GM21529 (cell line): ENCODE measurements around the gene PMM2.
"Not testable (repeated sequence)": the region's sequence is repeated elsewhere in the genome, so short reads cannot be mapped to it uniquely, and the experiment has no call there.

Experiments
- ATAC-seq: cut with Tn5 transposase; IDR thresholded peaks from one replicate; pipeline ENCODE4 v1.9.1; 2021; ENCODE audit not compliant: unreplicated experiment

PMM2 gene

GRCh38 chr16:8797364-8798173, at the start of gene PMM2, which contains the start of gene TMEM186:
TSS of gene PMM2 (plus strand) at chr16:8797839. CDS start at chr16:8797883, 44 bp downstream.
TSS of gene TMEM186 (minus strand) at chr16:8797639. CDS start at chr16:8797614, 25 bp downstream.
- peak; percentile 93 for ATAC-seq

DNA sequence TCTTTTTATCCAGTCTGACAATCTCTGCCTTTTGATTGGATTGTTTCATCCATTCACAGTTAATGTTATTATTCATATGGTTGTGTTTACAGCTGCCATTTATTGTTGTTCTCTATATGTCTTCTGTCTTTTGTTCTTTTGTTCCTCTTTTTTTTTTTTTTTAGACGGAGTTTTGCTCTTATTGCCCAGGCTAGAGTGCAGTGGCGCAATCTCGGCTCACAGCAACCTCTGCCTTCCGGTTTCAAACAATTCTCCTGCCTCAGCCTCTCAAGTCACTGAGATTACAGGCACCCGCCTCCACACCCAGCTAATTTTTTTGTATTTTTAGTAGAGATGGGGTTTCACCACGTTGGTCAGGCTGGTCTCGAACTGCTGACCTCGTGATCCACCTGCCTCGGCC, 48.7 kb upstream of the PMM2 start:
- not testable (repeated sequence) for ATAC-seq

- no peak for ATAC-seq
Observed at GRCh38 chr16:8751481-8752311, 45.9 kb upstream of the PMM2 start.

- no peak for ATAC-seq
Observed at GRCh38 chr16:8752706-8753105, 44.9 kb upstream of the PMM2 start.

DNA sequence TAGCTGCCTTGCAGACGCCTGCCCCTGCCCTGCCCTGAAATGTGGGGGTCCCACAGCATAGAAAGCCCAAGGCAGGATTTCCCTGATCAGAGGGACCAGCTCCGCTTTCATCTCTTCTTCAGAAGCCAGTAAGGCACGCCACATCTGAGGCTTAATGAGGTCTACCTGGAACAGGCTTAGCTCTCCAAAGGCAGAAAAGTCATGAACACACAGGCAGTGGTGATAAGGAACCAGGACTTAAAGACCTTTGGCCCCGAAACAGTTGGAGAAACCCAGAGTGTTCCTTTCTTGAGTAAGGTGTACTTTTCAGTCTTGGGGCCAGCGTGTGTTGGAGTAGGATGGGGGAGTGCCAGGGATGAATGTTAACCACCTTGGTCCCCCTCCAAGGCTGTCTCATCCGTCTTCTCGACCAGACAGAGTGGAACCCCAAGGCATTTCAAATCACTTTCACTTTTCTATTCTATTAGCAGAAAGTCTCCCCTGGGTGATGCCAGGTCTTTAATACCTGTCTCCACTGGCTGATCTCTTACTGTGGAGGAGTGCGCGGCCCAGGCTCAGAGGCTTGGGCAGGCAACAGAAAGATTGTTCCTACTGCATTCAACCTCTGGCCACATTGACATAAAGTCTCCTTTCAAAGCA, 44.1 kb upstream of the PMM2 start:
- no peak for ATAC-seq

DNA sequence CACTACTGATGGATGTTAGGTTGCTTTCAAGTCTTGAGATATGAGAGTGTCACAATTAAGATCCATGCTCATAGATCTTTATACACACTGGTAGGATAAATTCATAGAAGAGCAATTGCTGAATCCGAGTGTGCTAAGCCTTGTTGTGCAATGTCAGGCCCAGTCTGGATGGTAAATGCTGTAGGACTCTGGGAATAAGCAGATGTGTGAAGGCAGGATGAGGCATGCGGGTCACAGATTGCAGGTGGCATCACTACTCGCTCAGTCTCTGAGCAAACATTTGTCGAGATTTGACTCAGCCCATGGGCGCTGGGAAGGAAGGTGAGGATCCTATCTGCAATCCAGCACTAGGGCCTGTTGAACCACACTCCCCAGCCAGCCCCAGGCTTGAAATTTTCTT, 40.9 kb upstream of the PMM2 start:
- no peak for ATAC-seq

- ATAC-seq, result no peak
Observed at GRCh38 chr16:8758022-8758421, 39.6 kb upstream of the PMM2 start.

DNA sequence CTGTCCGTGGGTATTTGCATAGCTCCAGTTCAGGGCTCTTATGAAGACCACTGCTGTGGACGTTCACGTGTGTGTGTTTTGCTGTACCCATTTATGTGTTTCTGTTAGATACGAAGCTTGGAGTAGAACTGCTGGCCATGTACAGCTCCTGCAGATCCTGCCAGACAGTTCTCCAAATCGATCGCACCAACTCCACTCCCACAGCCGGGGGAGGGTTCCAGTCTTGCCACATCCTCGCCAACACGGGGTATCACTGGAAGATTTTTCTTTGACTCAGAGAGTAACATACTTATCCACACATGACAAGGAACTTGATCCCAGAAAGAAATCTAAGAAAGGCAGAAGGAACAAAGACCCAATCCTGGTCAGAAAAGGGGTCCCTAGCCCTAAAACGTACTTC, 37.6 kb upstream of the PMM2 start:
- ATAC-seq, result no peak

- ATAC-seq, result no peak
Observed at GRCh38 chr16:8761078-8761477, 36.6 kb upstream of the PMM2 start.

- no peak for ATAC-seq
Observed at GRCh38 chr16:8762254-8762653, 35.4 kb upstream of the PMM2 start.

DNA sequence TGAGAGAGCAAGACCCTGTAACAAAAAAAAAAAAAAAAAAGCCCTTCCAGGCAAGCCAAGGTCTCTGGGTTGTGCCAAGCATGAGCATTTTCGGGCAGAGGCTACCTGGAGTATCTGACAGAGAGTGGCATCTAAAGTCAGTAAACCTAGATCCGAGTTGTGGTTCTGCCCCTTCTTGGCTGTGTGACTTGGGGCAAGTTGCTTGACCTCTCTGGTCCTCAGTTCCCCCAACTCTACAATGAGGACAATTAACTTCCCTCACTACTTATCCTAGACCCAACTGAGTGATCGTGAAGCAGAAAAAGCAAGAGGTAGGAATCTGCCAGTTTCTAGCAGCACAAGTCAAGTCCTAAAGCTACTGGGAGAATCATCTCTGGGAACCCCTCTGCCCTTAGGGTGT, 34.6 kb upstream of the PMM2 start:
- no peak for ATAC-seq

- ATAC-seq, result no peak
Observed at GRCh38 chr16:8763899-8764298, 33.7 kb upstream of the PMM2 start.

DNA sequence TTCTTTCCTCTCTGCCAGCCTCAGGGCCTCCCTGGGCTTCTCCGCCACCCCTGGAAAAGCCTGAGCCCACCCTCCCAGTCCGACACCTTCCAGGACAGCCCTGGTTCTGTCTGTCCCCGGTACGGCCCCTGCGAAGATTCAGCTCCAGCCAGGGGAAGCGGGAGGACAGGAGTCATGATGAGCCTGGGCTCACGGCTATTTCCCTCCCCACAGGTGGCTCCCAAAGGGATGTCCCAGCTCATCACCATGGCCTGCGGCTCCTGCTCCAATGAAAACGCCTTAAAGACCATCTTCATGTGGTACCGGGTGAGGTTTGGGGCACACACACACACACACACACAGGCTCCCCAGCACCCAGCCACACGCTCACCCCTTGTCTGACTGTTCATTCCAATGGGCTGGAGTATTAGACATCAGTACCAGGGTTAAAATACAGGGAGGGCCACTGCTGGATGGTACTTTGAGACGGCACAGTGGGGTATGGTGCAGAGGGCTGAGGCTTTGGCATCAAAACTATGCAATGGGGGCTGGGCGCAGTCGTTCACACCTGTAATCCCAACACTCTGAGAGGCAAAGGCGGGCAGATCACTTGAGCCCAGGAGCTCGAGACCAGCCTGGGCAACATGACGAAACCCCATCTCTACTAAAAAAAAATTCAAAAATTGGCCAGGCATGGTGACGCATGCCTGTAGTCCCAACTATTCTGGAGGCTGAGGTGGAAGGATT, 33.0 kb upstream of the PMM2 start:
- ATAC-seq, result no peak

DNA sequence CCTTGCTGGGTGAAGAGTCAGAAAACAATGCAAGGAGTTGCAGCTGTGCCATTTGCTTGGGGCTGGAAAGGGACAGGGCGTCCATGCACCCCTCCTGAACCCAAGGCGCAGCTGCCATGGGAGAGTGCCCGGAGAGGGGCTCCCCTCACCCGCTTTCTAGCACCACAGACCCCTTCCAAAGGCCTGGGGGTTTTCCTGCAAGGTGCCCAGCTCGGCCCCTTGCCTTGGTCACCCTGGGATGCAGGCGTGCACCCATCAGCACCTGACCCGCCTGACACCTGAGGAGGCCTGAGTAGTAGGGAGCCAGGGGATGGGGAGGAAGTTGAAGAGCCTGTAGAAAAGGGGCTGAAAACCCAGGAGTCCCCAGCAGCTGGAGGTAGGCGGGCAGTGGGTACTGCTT, 30.5 kb upstream of the PMM2 start:
- ATAC-seq, result no peak

- ATAC-seq, result no peak
Observed at GRCh38 chr16:8768283-8768682, 29.4 kb upstream of the PMM2 start.

DNA sequence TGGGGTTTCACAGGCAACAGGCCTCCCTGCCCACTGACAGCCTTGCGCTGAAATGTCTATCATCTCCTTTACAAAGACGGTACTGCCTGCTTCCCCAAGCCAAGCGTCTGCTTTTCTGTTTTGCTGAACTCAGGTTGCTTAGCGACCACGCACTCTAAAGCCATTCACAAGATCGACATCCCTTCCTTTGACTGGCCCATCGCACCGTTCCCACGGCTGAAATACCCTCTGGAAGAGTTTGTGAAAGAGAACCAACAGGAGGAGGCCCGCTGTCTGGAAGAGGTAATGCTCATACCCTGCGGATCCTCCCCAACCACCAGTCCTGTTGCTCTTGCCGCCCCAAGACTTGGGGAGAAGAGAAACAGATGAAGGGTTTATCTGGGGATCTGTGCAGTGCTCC, 28.9 kb upstream of the PMM2 start:
- ATAC-seq, result no peak

- no peak for ATAC-seq
Observed at GRCh38 chr16:8773537-8773936, 24.1 kb upstream of the PMM2 start.

DNA sequence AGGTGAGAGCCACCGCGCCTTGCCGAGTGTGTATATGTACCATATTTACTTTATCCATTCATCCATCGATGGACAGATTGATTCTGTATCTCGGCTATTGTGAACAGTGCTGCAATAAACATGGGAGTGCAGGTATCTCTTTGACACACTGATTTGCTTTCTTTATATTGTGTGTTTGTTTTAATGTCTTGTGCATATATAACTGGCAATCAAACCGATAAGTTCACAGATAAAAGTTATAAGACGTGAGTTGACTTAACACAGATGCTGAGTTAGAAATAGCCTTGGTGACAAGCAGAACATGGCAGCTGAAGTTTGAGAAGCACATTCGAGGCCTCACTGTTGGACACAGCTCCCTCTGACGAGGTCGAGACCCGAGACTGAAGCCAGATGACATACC, 23.4 kb upstream of the PMM2 start:
- ATAC-seq, result no peak

GRCh38 chr16:8775359-8775758, 22.3 kb upstream of the PMM2 start:
- no peak for ATAC-seq

- ATAC-seq, result no peak
Observed at GRCh38 chr16:8776129-8776584, 21.5 kb upstream of the PMM2 start.

- no peak for ATAC-seq
Observed at GRCh38 chr16:8777217-8777616, 20.4 kb upstream of the PMM2 start.
